Measurements from ENCODE around the gene MAP2K4.

DNA sequence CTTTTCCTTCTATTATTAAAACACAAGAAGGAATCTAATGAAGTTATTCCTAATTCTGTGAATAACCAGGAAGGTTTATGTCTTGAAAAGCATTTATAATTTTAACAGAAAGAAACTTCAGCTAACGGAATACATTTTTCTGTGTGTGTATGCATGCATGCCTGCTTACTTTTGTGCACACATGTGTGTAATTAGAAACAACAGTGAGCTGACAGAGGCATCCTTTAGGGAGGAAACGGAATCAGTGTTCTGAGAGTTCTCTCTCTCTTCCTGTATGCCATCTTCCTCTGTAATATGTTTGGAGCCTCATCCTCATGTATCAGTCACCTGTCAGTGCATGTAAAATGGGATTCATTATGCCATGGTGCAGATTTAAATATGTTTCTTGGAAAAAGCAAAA is 107.0 kb downstream of the MAP2K4 start:
- TF ChIP-seq, protein P1, sequence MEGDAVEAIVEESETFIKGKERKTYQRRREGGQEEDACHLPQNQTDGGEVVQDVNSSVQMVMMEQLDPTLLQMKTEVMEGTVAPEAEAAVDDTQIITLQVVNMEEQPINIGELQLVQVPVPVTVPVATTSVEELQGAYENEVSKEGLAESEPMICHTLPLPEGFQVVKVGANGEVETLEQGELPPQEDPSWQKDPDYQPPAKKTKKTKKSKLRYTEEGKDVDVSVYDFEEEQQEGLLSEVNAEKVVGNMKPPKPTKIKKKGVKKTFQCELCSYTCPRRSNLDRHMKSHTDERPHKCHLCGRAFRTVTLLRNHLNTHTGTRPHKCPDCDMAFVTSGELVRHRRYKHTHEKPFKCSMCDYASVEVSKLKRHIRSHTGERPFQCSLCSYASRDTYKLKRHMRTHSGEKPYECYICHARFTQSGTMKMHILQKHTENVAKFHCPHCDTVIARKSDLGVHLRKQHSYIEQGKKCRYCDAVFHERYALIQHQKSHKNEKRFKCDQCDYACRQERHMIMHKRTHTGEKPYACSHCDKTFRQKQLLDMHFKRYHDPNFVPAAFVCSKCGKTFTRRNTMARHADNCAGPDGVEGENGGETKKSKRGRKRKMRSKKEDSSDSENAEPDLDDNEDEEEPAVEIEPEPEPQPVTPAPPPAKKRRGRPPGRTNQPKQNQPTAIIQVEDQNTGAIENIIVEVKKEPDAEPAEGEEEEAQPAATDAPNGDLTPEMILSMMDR (IDR thresholded peaks at IDR 0.05 in 8 of 11, conservative IDR thresholded peaks at IDR 0.05 in 3 of 11) = no peak
- TF ChIP-seq POLR2A (IDR thresholded peaks at IDR 0.05) (no peak), POLR2AphosphoS5 (IDR thresholded peaks at IDR 0.05) (no peak)

Measured in spleen (tissue), 7 donors.